OCI-LY7 (cell line): ENCODE results near the gene PSG2.

Source experiments
- CTCF ChIP-seq: fragments of 200-600 bp; sonication (generic); conservative IDR thresholded peaks from 2 replicates; pipeline ENCODE4 v1.5.1; 2014; ENCODE audit warnings: mild to moderate bottlenecking, antibody characterized with exemption, low read length, moderate library complexity, mixed read lengths
- EZH2phosphoT487 ChIP-seq: fragments of 200-600 bp; sonication (generic); IDR thresholded peaks from 2 replicates; pipeline ENCODE4 v1.6.1; 2018; ENCODE audit warnings: low read depth, borderline replicate concordance, mild to moderate bottlenecking, mixed run types, antibody characterized with exemption, low read length, moderate library complexity, mixed read lengths

- TF ChIP-seq EZH2phosphoT487 (no peak), CTCF (peak; percentile 34)
Measured at GRCh38 chr19:43101950-43102349, 19.4 kb upstream of the PSG2 start.
